GM21515 (cell line): Measurements from ENCODE around the gene BIVM.
A peak's percentile ranks its signal among the peaks of the same experiment; 100 is the strongest.
"Not testable (repeated sequence)": the region's sequence is repeated elsewhere in the genome, so short reads cannot be mapped to it uniquely, and the experiment has no call there.

ENCODE experiments used
- ATAC-seq: cut with Tn5 transposase; IDR thresholded peaks from one replicate; pipeline ENCODE4 v1.9.1; 2021; ENCODE audit not compliant: unreplicated experiment

The BIVM gene, protein sequence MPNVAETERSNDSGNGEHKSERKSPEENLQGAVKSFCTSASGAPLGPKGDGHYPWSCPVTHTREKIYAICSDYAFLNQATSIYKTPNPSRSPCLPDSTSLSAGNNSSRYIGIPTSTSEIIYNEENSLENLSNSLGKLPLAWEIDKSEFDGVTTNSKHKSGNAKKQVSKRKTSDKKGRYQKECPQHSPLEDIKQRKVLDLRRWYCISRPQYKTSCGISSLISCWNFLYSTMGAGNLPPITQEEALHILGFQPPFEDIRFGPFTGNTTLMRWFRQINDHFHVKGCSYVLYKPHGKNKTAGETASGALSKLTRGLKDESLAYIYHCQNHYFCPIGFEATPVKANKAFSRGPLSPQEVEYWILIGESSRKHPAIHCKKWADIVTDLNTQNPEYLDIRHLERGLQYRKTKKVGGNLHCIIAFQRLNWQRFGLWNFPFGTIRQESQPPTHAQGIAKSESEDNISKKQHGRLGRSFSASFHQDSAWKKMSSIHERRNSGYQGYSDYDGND

GRCh38 chr13:102798581-102799425 lies at the start of gene BIVM, which contains the start of gene POGLUT2:
TSS of gene BIVM (plus strand) at chr13:102799119. CDS start at chr13:102807268, 8,149 bp downstream.
TSS of gene POGLUT2 (minus strand) at chr13:102798976. CDS start at chr13:102798670, 306 bp downstream.
- peak; percentile 85 for ATAC-seq

- no peak for ATAC-seq
Measured at GRCh38 chr13:102751886-102752285, 47.0 kb upstream of the BIVM start.

DNA sequence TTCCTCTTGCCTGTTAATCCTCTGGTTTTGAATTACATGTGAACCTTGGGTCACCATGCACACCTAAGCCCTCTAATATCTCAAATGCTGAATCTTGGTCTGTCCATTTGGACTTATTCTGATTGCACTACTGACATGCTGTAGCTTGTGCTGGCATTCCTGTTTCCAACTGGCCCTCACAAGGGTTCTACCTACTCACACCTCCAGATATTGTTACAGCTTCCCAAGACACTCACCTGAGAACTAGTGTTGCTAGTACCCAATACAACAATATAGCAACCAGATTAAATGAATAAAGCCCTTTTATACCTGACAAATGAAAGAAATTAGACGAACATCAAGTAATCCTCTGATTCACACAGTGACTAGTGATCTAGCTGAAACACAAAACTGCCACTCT lies 41.9 kb upstream of the BIVM start:
- ATAC-seq: no peak

DNA sequence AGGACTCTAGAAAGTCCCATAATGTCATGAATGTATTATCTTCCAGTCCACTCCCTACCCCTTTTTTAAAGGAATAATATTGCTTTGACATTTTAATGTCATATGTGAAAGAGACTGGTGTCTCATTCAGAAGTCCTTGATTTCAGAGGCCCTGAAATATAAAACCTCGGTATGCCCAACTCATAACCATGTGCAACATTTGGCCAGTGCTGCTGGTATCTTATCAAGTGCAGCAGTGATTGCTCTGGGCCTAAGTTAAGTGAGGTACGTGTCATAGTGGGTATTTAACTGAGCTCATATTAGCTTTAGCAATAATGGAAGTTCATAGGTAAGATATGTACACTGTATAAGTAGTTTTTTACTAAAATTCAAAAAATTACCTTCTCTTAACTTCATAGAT lies 40.1 kb upstream of the BIVM start:
- ATAC-seq: no peak

- ATAC-seq: no peak
Measured at GRCh38 chr13:102761071-102761470, 37.8 kb upstream of the BIVM start.

- no peak for ATAC-seq
Measured at GRCh38 chr13:102763741-102764140, 35.2 kb upstream of the BIVM start.

- no peak for ATAC-seq
Measured at GRCh38 chr13:102768909-102769308, 30.0 kb upstream of the BIVM start.

GRCh38 chr13:102769679-102770078 lies 29.2 kb upstream of the BIVM start:
- no peak for ATAC-seq

DNA sequence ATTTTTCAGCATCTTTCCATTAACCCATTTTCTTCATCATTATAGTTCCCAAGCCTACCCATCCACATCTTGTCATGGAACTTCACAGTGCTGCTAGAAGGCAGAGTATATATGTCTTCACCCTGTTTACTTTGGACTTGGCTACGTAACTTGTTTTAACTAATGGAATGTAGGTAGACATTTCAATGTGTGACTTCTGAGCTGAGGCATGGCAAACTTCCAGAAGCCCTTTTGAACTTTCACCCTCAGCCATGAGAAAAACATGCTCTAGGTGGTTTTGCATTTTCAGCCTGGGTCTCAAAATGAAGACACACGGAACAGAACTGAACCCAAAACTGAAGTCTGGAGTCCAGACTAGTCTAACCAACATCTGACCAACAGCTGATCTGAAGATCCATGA lies 28.5 kb upstream of the BIVM start:
- no peak for ATAC-seq

GRCh38 chr13:102771298-102772041 lies 27.4 kb upstream of the BIVM start:
- ATAC-seq: no peak

GRCh38 chr13:102772042-102772425 lies 26.9 kb upstream of the BIVM start:
- no peak for ATAC-seq

GRCh38 chr13:102773441-102774213 lies 25.3 kb upstream of the BIVM start, which contains the start of gene TEX30:
TSS of gene TEX30 (minus strand) at chr13:102773786. CDS start at chr13:102770026, 3,760 bp downstream.
- peak; percentile 95 for ATAC-seq

DNA sequence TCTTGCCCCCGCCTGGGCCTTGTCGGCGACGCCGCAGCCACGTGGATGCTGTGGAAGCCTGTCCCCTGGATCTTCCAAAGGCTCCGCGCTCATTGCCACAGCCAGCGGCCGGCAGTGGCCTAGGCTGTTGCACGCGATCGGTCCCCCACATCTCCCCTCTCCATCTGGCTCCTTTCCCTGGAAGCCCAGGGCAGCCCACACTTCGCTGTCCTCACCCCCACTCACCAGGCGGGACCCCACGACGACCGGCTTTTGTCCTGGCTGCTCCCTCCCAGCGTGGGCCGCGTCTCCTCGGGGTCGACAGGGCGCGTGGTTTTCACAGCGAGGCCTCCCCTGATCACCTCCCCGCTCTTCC lies 24.7 kb upstream of the BIVM start:
- ATAC-seq: no peak

- ATAC-seq: no peak
Measured at GRCh38 chr13:102774591-102775520, 24.1 kb upstream of the BIVM start.

- ATAC-seq: no peak
Measured at GRCh38 chr13:102776271-102776670, 22.6 kb upstream of the BIVM start.

GRCh38 chr13:102777736-102778135 lies 21.2 kb upstream of the BIVM start:
- ATAC-seq: no peak

DNA sequence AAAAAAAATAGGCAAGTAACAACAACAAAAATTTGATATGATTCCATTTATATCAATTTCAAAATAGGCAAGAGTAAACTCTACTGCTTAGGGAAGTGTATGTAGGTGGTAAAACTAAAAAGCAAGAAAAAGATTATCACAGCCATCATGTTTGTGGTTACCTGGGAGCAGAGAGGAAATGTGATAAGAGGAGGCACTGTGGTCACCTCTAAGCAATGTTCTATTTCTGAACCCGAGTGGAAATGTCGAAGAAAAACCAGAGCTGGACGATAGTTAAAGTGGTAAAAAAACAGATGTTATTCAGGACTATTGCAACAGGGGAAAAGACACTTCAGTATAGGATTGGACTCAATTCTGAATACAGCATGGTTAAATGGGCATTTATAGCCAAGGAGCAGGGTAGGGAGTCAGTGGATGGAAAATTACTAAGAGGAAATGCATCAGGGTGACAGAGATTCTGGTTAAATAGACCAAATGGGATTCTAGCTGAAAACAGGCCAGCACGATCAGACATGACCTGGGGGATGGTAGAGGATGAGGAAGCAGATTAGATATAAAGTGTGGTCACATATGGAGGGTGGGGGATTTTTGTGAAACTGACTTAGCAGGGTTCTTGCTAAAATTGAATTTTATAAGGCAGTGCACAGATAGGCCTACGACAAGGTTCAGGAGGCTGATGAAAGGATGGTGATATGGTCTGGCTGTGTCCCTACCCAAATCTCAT lies 19.3 kb upstream of the BIVM start:
- ATAC-seq: no peak

- ATAC-seq: not testable (repeated sequence)
Measured at GRCh38 chr13:102780656-102781055, 18.3 kb upstream of the BIVM start.

GRCh38 chr13:102781591-102781990 lies 17.3 kb upstream of the BIVM start:
- no peak for ATAC-seq
